Naive B cell (primary cell): ENCODE measurements around the gene APP. TPM values are rescaled to one million over a fixed set of nuclear protein-coding genes. Genes with fewer than 3 reads are reported as not detected.

Experiments
- ATAC-seq, 2 donors: fragments of 150-1000 bp; cut with Tn5 transposase; 2 replicates each; pipeline ENCODE4 v1.10.0; 2021; ENCODE audit warnings: low read depth in 2 of 2, mild to moderate bottlenecking in 2 of 2, moderate library complexity in 2 of 2
- DNase-seq: peaks from one replicate; pipeline ENCODE4 v3.0.0; 2022
- H3K27ac Mint-ChIP-seq, 6 donors: one replicate each; pipeline ENCODE4 v1.8.0; 2020 to 2022; ENCODE audit warnings: mild to moderate bottlenecking in 6 of 6, mixed read lengths in 6 of 6, moderate library complexity in 5 of 6, inconsistent platforms in 2 of 6
- H3K27me3 Mint-ChIP-seq, 3 donors: one replicate each; pipeline ENCODE4 v1.8.0; 2021 to 2022; ENCODE audit warnings: mixed read lengths in 3 of 3, mild to moderate bottlenecking in 1 of 3
- H3K36me3 Mint-ChIP-seq, 2 donors: one replicate each; pipeline ENCODE4 v1.8.0; 2020 to 2022; ENCODE audit warnings: mixed read lengths in 2 of 2, inconsistent platforms in 1 of 2, mild to moderate bottlenecking in 1 of 2
- H3K4me1 Mint-ChIP-seq, 3 donors: one replicate each; pipeline ENCODE4 v1.8.0; 2020 to 2022; ENCODE audit warnings: mixed read lengths in 3 of 3, inconsistent platforms in 1 of 3, mild to moderate bottlenecking in 1 of 3, moderate library complexity in 1 of 3
- H3K4me3 Mint-ChIP-seq, 8 donors: one replicate each; pipeline ENCODE4 v1.8.0; 2020 to 2022; ENCODE audit warnings: mild to moderate bottlenecking in 8 of 8, mixed read lengths in 8 of 8, moderate library complexity in 8 of 8, inconsistent platforms in 2 of 8
- H3K9me3 Mint-ChIP-seq, 7 donors: one replicate each; pipeline ENCODE4 v1.8.0; 2020 to 2022; ENCODE audit warnings: mixed read lengths in 7 of 7, mild to moderate bottlenecking in 5 of 7, inconsistent platforms in 2 of 7, moderate library complexity in 1 of 7
- polyA plus RNA-seq, 6 donors: library from polyadenylated mRNA; unstranded; fragments of 300-500 nt; fragmentation: Illumina TruSeq; gene quantifications; one replicate each; pipeline ENCODE4 v1.2.3, GENCODE V29; 2021; ENCODE audit warnings: low read depth in 6 of 6

APP gene
- polyA plus RNA-seq, 6 donors from 2014 or later = 20.0 to 40.2 (median 30.7) TPM

GRCh38 chr21:25999921-26000582 lies 170.5 kb downstream of the APP start:
- no peaks in the 10 kb centered on the region for H3K9me3 Mint-ChIP-seq
- peaks cover 0 to 8% (median 3%) of the 10 kb centered on the region in 3 donors for H3K4me1 Mint-ChIP-seq
- H3K4me3 Mint-ChIP-seq = peak overlapping the region in 7 of 8 donors; percentile 25 to 85 (median 56)
- DNase-seq (no peak), ATAC-seq (peak; percentile 55 to 60)
- H3K27me3 Mint-ChIP-seq = no peaks in the 10 kb centered on the region
- H3K27ac Mint-ChIP-seq = peak overlapping the region in 2 of 6 donors; percentile 6 to 7
- peaks cover 0 to 4% of the 10 kb centered on the region in 2 donors for H3K36me3 Mint-ChIP-seq

DNA sequence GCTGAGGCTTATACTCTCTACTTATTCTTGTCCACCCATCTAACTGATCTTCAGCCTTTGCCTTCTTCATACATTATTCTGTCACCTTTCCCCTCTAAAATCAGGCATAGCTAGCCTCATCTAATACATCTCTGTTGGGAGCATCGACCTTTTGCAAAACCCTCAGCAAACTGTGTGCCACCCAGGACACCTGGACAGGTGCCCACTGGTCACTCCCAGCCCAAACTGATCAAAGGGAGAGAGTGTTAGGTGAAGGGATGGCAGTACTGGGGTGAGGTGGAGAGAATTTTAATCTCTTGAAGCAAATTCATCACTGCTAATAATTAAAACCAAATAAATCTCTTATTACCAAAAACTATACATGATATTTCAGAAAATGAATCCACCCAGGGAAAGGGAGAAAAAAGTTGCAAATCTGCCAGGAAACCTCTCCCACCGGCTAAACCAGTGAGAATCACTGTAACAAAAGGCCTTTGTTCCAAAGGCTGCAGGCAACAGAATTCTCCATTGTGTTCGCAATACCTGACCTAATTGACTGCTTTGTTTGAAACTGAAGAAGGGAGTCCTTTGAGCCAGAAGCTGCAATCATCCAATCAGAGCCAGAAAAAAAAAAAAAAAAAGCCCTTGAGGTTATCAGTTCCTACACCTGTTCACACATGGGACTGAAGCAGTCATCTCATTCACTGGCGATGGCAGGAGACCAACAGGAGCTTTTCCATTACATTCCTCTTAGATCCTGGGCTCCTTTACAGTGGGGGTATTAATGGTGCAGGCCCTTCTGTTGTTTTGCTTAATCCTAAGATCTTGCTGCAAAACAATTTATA lies 172.6 kb downstream of the APP start:
- Mint-ChIP-seq H3K27me3 (no peaks in the 10 kb centered on the region), H3K27ac (peak overlapping the region in 1 of 6 donors; percentile 92), H3K4me3 (no peak overlapping the region), H3K36me3 (peaks cover 0 to 6% of the 10 kb centered on the region in 2 donors), H3K4me1 (peaks cover 0 to 8% (median 3%) of the 10 kb centered on the region in 3 donors), H3K9me3 (no peaks in the 10 kb centered on the region)
- DNase-seq (no peak), ATAC-seq (no peak)

DNA sequence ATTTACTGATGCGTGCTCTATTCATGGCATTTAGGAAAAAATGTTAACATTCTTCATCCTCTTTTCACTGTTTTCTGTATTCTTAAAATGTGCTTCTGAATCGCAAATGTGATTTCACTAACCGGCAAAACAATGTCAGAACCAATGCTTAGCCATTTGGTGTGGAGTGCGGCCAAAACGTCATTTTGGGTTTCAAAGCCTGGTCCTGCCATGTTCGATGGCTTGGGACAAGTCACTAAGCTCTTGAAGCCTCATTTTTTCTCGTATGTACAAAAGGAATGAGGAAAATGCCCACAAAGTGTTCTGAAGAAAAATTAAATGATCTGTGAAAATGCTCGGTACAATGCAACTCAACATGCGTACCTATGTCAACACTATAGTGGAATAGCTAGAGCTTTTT lies 175.3 kb downstream of the APP start:
- H3K36me3 Mint-ChIP-seq = peaks cover 0 to 12% of the 10 kb centered on the region in 2 donors
- no peaks in the 10 kb centered on the region for H3K9me3 Mint-ChIP-seq
- DNase-seq = no peak
- peaks cover 0 to 8% (median 0%) of the 10 kb centered on the region in 3 donors for H3K4me1 Mint-ChIP-seq
- no peak overlapping the region for H3K27ac Mint-ChIP-seq
- no peak overlapping the region for H3K4me3 Mint-ChIP-seq
- ATAC-seq = no peak
- H3K27me3 Mint-ChIP-seq = no peaks in the 10 kb centered on the region

GRCh38 chr21:25994758-25995163 lies 175.8 kb downstream of the APP start:
- no peaks in the 10 kb centered on the region for H3K27me3 Mint-ChIP-seq
- peaks cover 0 to 12% of the 10 kb centered on the region in 2 donors for H3K36me3 Mint-ChIP-seq
- DNase-seq (no peak), ATAC-seq (no peak)
- peaks cover 0 to 3% (median 0%) of the 10 kb centered on the region in 3 donors for H3K4me1 Mint-ChIP-seq
- no peaks in the 10 kb centered on the region for H3K9me3 Mint-ChIP-seq
- no peak overlapping the region for H3K27ac Mint-ChIP-seq
- no peak overlapping the region for H3K4me3 Mint-ChIP-seq

- Mint-ChIP-seq H3K4me1 (no peaks in the 10 kb centered on the region), H3K9me3 (no peaks in the 10 kb centered on the region), H3K4me3 (no peak overlapping the region), H3K27me3 (no peaks in the 10 kb centered on the region), H3K36me3 (peaks cover 10 to 16% of the 10 kb centered on the region in 2 donors), H3K27ac (no peak overlapping the region)
- DNase-seq = no peak
- no peak for ATAC-seq
These were observed 181.8 kb downstream of the APP start for GRCh38 chr21:25988738-25989137.

GRCh38 chr21:25987531-25987930 lies 183.0 kb downstream of the APP start:
- H3K27me3 Mint-ChIP-seq = no peaks in the 10 kb centered on the region
- no peak for ATAC-seq
- H3K4me1 Mint-ChIP-seq = no peaks in the 10 kb centered on the region
- H3K27ac Mint-ChIP-seq = no peak overlapping the region
- H3K36me3 Mint-ChIP-seq = peaks cover 10 to 12% of the 10 kb centered on the region in 2 donors
- no peak for DNase-seq
- no peaks in the 10 kb centered on the region for H3K9me3 Mint-ChIP-seq
- H3K4me3 Mint-ChIP-seq = no peak overlapping the region

GRCh38 chr21:25986928-25987327 lies 183.6 kb downstream of the APP start:
- Mint-ChIP-seq H3K4me1 (no peaks in the 10 kb centered on the region), H3K27me3 (no peaks in the 10 kb centered on the region), H3K4me3 (no peak overlapping the region), H3K36me3 (peaks cover 10 to 17% of the 10 kb centered on the region in 2 donors), H3K9me3 (no peaks in the 10 kb centered on the region), H3K27ac (no peak overlapping the region)
- ATAC-seq (no peak), DNase-seq (no peak)

GRCh38 chr21:25985990-25986389 lies 184.6 kb downstream of the APP start:
- Mint-ChIP-seq H3K9me3 (no peaks in the 10 kb centered on the region), H3K4me1 (no peaks in the 10 kb centered on the region), H3K27me3 (no peaks in the 10 kb centered on the region), H3K27ac (no peak overlapping the region), H3K36me3 (peaks cover 13 to 24% of the 10 kb centered on the region in 2 donors), H3K4me3 (no peak overlapping the region)
- no peak for ATAC-seq
- DNase-seq = no peak

DNA sequence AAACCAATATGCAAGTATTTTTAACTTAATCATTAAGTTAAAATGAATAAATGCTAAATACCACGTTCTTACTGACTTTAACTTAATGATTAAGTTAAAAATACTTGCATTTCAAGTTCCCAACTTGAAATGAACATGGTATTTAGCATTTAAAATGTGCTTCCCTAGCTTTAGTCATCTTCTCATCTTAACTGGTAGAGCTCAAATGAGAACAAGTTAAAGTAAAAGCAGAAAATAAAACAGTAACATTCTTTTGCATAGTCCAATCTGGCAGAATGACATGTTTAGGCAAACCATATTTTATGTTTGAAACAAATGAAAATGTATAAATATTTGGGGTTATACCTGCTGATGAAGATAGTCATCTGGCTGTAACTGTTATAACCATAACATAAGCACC lies 186.0 kb downstream of the APP start:
- Mint-ChIP-seq H3K4me1 (no peaks in the 10 kb centered on the region), H3K36me3 (peaks cover 28 to 36% of the 10 kb centered on the region in 2 donors), H3K9me3 (no peaks in the 10 kb centered on the region), H3K27me3 (no peaks in the 10 kb centered on the region), H3K4me3 (no peak overlapping the region), H3K27ac (no peak overlapping the region)
- no peak for DNase-seq
- ATAC-seq = no peak

DNA sequence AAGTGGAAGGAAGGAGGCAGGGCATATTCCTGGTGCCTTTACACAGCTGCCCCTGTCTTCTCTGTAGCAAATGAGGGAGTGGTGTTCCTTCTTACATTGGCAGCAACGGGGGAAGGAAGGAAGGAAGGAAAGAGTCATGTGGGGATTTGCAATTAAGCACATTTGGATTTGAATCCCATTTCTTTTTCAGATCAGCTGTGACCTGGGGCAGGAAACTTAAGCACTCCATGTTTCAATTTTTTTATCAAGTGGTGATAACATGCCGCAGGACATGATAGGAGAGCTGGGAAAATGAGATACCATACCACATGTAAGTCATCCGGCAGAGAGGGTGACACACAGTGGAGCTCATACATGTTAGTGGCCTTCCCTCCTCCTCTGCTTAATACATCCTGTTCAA lies 186.8 kb downstream of the APP start:
- Mint-ChIP-seq H3K27me3 (no peaks in the 10 kb centered on the region), H3K9me3 (no peaks in the 10 kb centered on the region), H3K4me1 (no peaks in the 10 kb centered on the region), H3K27ac (peak overlapping the region in 1 of 6 donors; percentile 30), H3K4me3 (no peak overlapping the region), H3K36me3 (peaks cover 29 to 32% of the 10 kb centered on the region in 2 donors)
- DNase-seq (no peak), ATAC-seq (no peak)

- Mint-ChIP-seq H3K27me3 (no peaks in the 10 kb centered on the region), H3K4me1 (no peaks in the 10 kb centered on the region), H3K9me3 (no peaks in the 10 kb centered on the region), H3K36me3 (peaks cover 19 to 33% of the 10 kb centered on the region in 2 donors), H3K4me3 (no peak overlapping the region), H3K27ac (peak overlapping the region in 1 of 6 donors; percentile 46)
- DNase-seq (no peak), ATAC-seq (no peak)
These were observed 189.9 kb downstream of the APP start for GRCh38 chr21:25980710-25981109.

DNA sequence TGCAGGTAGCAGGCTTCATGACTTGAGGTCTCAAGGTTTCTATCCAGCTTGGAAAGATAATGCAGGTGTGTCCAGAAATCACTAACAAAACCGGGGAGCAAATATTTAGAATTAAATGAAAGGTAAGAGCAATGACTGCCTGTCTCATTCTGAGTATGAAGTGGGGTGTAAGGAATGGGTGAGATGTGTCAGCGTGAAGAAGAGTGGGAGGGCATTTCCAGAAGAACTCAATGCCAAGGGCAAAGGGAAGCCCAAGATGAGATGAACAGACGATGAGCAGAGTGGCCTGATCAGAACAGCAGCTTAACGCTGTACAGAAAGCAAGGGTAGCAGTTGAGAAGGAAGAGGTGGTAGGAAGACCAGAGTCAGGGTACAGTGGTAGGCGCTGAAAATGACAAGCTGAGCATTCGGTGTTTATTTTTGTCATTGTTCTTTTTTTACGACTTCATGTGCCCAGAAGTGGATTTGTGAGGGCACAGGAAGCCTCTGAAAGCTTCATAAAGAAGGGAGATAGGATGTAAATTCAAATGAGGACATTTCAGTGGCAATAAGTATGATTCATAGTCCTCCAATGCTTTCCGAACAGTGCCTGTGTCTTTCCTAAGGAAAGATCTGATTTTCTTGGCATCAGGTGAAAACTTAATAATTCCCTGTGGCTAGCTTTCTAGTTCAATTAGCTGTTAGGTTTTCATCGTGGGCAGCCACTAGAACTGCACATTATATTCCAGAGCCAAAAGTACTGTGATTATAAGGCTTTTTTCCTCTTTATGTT lies 190.5 kb downstream of the APP start:
- H3K4me1 Mint-ChIP-seq = no peaks in the 10 kb centered on the region
- no peak overlapping the region for H3K4me3 Mint-ChIP-seq
- DNase-seq (no peak), ATAC-seq (no peak)
- peaks cover 24 to 33% of the 10 kb centered on the region in 2 donors for H3K36me3 Mint-ChIP-seq
- no peaks in the 10 kb centered on the region for H3K9me3 Mint-ChIP-seq
- peak overlapping the region in 2 of 6 donors; percentile 5 to 46 for H3K27ac Mint-ChIP-seq
- no peaks in the 10 kb centered on the region for H3K27me3 Mint-ChIP-seq

DNA sequence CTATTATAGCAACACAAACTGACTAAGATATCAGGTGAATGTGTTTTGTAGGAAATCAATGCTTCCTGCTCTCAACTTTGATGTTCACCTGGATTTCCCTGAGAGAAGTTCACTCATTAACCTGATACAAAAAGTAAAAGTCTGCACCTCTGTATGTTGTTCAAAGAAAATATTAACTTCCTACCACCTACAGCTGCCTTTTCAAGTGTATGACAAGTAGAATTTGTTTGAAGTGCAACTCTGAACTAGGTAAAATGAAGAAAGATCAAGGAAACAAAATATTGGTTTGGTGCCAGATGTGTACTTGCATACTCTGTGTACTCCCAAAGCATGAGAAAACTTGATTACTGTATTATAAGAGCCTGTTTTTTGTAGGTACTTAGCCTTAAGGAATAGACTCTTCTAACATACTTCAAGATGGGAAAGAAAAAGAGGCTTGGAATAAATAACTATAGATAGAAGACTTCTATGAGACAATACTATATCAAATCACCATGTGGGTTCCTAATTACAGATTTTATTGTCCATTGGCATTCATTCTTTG lies 193.4 kb downstream of the APP start:
- no peak overlapping the region for H3K4me3 Mint-ChIP-seq
- H3K9me3 Mint-ChIP-seq = peaks cover 0 to 4% (median 0%) of the 10 kb centered on the region in 7 donors
- ATAC-seq (no peak), DNase-seq (no peak)
- peaks cover 30 to 36% of the 10 kb centered on the region in 2 donors for H3K36me3 Mint-ChIP-seq
- H3K27ac Mint-ChIP-seq = peak overlapping the region in 2 of 6 donors; percentile 15 to 50
- no peaks in the 10 kb centered on the region for H3K27me3 Mint-ChIP-seq
- no peaks in the 10 kb centered on the region for H3K4me1 Mint-ChIP-seq
